ENCODE results near the gene MVK. TPM values are rescaled to one million over a fixed set of nuclear protein-coding genes. Genes with fewer than 3 reads are reported as not detected.

Gene MVK
- total RNA-seq, 4 donors from 2014 or later = 3.2 to 14.2 (median 9.1) TPM

DNA sequence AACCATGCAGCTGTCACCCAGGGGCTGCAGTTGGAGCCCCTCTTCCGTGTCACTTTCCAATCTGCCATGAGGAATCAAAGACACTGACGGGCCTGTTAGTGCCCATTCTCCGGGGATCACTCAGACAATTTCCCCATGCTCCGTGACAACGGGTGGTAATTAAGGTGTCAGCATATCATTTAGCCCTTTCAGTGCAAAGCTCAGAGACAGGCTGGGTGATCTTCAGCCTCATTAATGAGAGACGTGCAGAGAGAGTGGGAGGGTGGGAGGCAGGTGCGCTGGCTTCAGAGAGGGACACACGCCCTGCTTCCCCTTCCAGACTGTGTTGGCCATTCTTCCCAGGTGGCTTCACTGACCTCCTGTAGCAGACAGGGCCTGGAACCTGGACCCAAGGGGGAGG is 58.7 kb downstream of the MVK start:
- intact Hi-C loops (cut with DNase I; ENCODE audit: low total_unique reads) (no loop called here), in situ Hi-C loops (cut with MboI; ENCODE audit: low sequenced_read_pairs in 4 of 4) (no loop called here)
- Histone ChIP-seq H3K4me3 (no peak overlapping the region), H3K36me3 (no peaks in the 10 kb centered on the region), H3K27ac (no peak overlapping the region), H3K4me1 (no peaks in the 10 kb centered on the region), H3K9me3 (no peaks in the 10 kb centered on the region), H3K27me3 (peaks cover 3 to 11% (median 7%) of the 10 kb centered on the region in 3 donors)
- no peak for TF ChIP-seq POLR2A (IDR thresholded peaks at IDR 0.05)
- TF ChIP-seq, protein P1, sequence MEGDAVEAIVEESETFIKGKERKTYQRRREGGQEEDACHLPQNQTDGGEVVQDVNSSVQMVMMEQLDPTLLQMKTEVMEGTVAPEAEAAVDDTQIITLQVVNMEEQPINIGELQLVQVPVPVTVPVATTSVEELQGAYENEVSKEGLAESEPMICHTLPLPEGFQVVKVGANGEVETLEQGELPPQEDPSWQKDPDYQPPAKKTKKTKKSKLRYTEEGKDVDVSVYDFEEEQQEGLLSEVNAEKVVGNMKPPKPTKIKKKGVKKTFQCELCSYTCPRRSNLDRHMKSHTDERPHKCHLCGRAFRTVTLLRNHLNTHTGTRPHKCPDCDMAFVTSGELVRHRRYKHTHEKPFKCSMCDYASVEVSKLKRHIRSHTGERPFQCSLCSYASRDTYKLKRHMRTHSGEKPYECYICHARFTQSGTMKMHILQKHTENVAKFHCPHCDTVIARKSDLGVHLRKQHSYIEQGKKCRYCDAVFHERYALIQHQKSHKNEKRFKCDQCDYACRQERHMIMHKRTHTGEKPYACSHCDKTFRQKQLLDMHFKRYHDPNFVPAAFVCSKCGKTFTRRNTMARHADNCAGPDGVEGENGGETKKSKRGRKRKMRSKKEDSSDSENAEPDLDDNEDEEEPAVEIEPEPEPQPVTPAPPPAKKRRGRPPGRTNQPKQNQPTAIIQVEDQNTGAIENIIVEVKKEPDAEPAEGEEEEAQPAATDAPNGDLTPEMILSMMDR (IDR thresholded peaks at IDR 0.05 in 4 of 5, conservative IDR thresholded peaks at IDR 0.05 in 1 of 5) = no peak
- no peak for ATAC-seq
- no peak for DNase-seq

DNA sequence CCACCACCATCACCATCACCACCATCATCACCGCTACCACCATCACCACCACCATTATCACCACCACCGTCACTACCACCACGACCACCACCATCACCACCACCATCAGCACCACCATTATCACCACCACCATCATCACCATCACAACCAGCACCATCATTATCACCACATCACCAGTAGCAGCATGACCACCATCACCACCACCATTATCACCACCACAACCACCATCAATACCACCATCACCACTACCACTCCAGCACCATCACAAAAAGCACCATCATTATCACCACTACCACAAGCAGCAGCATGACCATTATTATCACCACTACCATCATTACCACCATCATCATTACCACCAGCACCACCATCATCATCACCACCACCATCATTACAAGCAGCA is 62.1 kb downstream of the MVK start:
- intact Hi-C loops (cut with DNase I; ENCODE audit: low total_unique reads) = no loop called here
- Histone ChIP-seq H3K27me3 (peaks cover 3 to 7% (median 3%) of the 10 kb centered on the region in 3 donors), H3K36me3 (no peaks in the 10 kb centered on the region), H3K9me3 (no peaks in the 10 kb centered on the region), H3K4me1 (no peaks in the 10 kb centered on the region), H3K27ac (no peak overlapping the region), H3K4me3 (no peak overlapping the region)
- ATAC-seq (no peak), DNase-seq (no peak)
- in situ Hi-C loops (cut with MboI; ENCODE audit: low sequenced_read_pairs in 4 of 4) = no loop called here
- TF ChIP-seq POLR2A (IDR thresholded peaks at IDR 0.05) = no peak
- TF ChIP-seq, protein P1 (IDR thresholded peaks at IDR 0.05 in 4 of 5, conservative IDR thresholded peaks at IDR 0.05 in 1 of 5) = no peak

DNA sequence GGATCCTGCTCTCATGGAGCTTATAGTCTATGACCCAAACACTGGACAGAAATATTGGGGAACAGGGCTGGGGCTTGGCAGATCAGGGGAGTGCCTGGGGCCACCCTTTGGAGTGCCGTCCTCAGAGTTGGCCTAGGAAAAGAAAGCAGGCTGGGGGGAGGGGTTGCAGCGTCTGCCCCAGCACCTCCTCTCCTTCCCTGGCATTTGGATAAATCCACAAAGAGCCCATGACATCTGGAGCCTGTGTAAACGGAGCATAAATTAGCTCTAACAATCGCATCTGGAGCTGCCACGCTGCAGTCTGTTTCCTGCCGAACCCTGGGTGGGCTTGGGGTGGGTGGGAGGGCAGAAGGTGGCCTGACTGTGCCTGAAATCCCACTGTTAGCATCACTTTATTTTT is 63.8 kb downstream of the MVK start:
- DNase-seq = no peak
- Histone ChIP-seq H3K27me3 (no peaks in the 10 kb centered on the region), H3K36me3 (no peaks in the 10 kb centered on the region), H3K27ac (no peak overlapping the region), H3K9me3 (no peaks in the 10 kb centered on the region), H3K4me1 (no peaks in the 10 kb centered on the region), H3K4me3 (no peak overlapping the region)
- in situ Hi-C loops (cut with MboI; ENCODE audit: low sequenced_read_pairs in 4 of 4) (no loop called here), intact Hi-C loops (cut with DNase I; ENCODE audit: low total_unique reads) (no loop called here)
- no peak for TF ChIP-seq POLR2A (IDR thresholded peaks at IDR 0.05)
- TF ChIP-seq, protein P1 (IDR thresholded peaks at IDR 0.05 in 4 of 5, conservative IDR thresholded peaks at IDR 0.05 in 1 of 5) = no peak
- ATAC-seq = no peak

DNA sequence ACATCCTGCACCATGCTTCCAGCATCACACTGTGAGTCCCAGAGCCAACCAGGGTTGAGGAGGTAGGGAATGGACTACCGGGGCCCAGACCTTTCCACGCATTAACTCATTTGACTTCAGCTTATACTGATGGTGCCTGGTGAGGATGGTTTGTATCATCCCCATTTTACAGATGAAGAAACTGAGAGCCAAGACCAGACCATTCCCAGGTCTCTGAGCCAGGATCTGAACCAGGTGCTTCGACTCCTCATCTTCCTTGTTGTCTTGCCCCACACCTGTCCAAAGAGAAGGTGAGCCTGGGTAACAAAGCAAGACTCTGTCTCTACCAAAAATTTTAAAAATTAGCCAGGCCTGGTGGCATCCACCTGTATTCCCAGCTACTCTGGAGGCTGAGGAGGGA is 64.4 kb downstream of the MVK start:
- no peaks in the 10 kb centered on the region for H3K36me3 ChIP-seq
- no peaks in the 10 kb centered on the region for H3K27me3 ChIP-seq
- H3K4me1 ChIP-seq = no peaks in the 10 kb centered on the region
- intact Hi-C loops (cut with DNase I; ENCODE audit: low total_unique reads) (no loop called here), in situ Hi-C loops (cut with MboI; ENCODE audit: low sequenced_read_pairs in 4 of 4) (no loop called here)
- no peak overlapping the region for H3K27ac ChIP-seq
- H3K4me3 ChIP-seq = no peak overlapping the region
- no peaks in the 10 kb centered on the region for H3K9me3 ChIP-seq
- DNase-seq (no peak), ATAC-seq (no peak)
- TF ChIP-seq, protein P1 (IDR thresholded peaks at IDR 0.05 in 4 of 5, conservative IDR thresholded peaks at IDR 0.05 in 1 of 5) = no peak
- TF ChIP-seq POLR2A (IDR thresholded peaks at IDR 0.05) = no peak

DNA sequence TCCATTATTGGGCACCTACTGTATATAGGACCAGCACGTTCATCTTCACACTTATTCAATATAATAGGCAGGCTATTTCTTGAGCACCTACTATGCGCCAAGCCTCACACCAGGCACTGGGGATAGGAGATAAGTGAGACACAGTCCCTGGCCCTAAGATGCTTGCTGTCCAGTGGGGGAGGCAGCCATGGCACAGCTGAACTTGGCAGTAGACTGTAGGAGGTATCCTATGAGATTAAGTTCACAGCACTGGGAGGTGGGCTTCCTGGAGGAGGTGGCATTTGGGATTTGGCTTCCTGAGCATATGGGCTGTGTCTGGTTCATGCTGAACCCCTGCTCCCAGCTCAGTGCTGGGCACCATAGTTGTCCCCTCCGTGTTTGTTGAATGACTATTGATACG is 65.1 kb downstream of the MVK start:
- Histone ChIP-seq H3K27me3 (no peaks in the 10 kb centered on the region), H3K36me3 (no peaks in the 10 kb centered on the region), H3K4me3 (no peak overlapping the region), H3K9me3 (no peaks in the 10 kb centered on the region), H3K27ac (no peak overlapping the region), H3K4me1 (no peaks in the 10 kb centered on the region)
- in situ Hi-C loops (cut with MboI; ENCODE audit: low sequenced_read_pairs in 4 of 4) = no loop called here
- TF ChIP-seq, protein P1 (IDR thresholded peaks at IDR 0.05 in 4 of 5, conservative IDR thresholded peaks at IDR 0.05 in 1 of 5) = no peak
- no peak for TF ChIP-seq POLR2A (IDR thresholded peaks at IDR 0.05)
- DNase-seq = no peak
- no peak for ATAC-seq
- intact Hi-C loops (cut with DNase I; ENCODE audit: low total_unique reads) = no loop called here

All from gastrocnemius medialis (tissue), 4 donors.